ENCODE data around the gene LILRB2. TPM values are rescaled to one million over a fixed set of nuclear protein-coding genes. Genes with fewer than 3 reads are reported as not detected.
"Not testable (repeated sequence)": the region's sequence is repeated elsewhere in the genome, so short reads cannot be mapped to it uniquely, and the experiment has no call there.

LILRB2 gene
- total and polyA plus RNA-seq, 2 donors (not counting 3 experiments of a cell fraction or from before 2014, with no cell fraction given) = not detected

- intact Hi-C loops (cut with micrococcal nuclease) = no loop called here
- FAIRE-seq (no peak), DNase-seq (ENCODE audit: low read depth, low spot score) (no peak)
- no peak overlapping the region for H3K9ac ChIP-seq (replicated peaks; ENCODE audit: extremely low read depth, insufficient read depth, low read length)
- H3K4me3 ChIP-seq (replicated peaks in 1 of 3; ENCODE audit: insufficient read depth in 1 of 3, low read depth in 1 of 3, low read length in 3 of 3) = no peak overlapping the region
- no peaks in the 10 kb centered on the region for H3K9me1 ChIP-seq (replicated peaks; ENCODE audit: control insufficient read depth, extremely low read depth, insufficient read depth, low read length)
- H2AFZ ChIP-seq (ENCODE audit: low read depth, low read length) = no peak overlapping the region
- no peaks in the 10 kb centered on the region for H3K79me2 ChIP-seq (ENCODE audit: control insufficient read depth, insufficient read depth, low read length)
- no peak for TF ChIP-seq MAX (IDR thresholded peaks at IDR 0.05; ENCODE audit: insufficient read depth, insufficient read length)
- TF ChIP-seq GATA2 (IDR thresholded peaks at IDR 0.05; ENCODE audit: insufficient read depth, insufficient read length, low read depth, low read length) = no peak
- no peak for TF ChIP-seq POLR2A (IDR thresholded peaks at IDR 0.05; ENCODE audit: low read depth, low read length)
- TF ChIP-seq FOS (IDR thresholded peaks at IDR 0.05; ENCODE audit: borderline replicate concordance, insufficient read depth, low read length) = no peak
- no peak for TF ChIP-seq JUN (IDR thresholded peaks at IDR 0.05; ENCODE audit: borderline replicate concordance, insufficient read depth, insufficient read length, low read depth)
- no peak for TF ChIP-seq CTCF (IDR thresholded peaks at IDR 0.05; ENCODE audit: extremely low read depth in 1 of 2, insufficient read depth in 1 of 2, low read depth in 1 of 2, low read length in 2 of 2)
- no peak for TF ChIP-seq MYC (IDR thresholded peaks at IDR 0.05; ENCODE audit: low read depth, low read length)
- TF ChIP-seq EZH2 (IDR thresholded peaks at IDR 0.05; ENCODE audit: borderline replicate concordance, low read depth, low read length, severe bottlenecking) = no peak
- no peak for TF ChIP-seq POLR2AphosphoS5 (IDR thresholded peaks at IDR 0.05; ENCODE audit: insufficient read depth, low read depth, low read length)
- no peaks in the 10 kb centered on the region for H3K36me3 ChIP-seq (ENCODE audit: control insufficient read depth in 2 of 2, extremely low read depth in 1 of 2, insufficient read depth in 2 of 2, low read length in 2 of 2)
- H3K4me1 ChIP-seq (ENCODE audit: control insufficient read depth, extremely low read depth, insufficient read depth, low read length) = no peaks in the 10 kb centered on the region
- BruUV-seq (replicated peaks) = no TSS peak
- no peak overlapping the region for H3K4me2 ChIP-seq (ENCODE audit: insufficient read depth, low read length)
- CTCF ChIA-PET = no interaction called here
- no peak overlapping the region for H3K27ac ChIP-seq (ENCODE audit: insufficient read depth, low read depth, low read length)
- peaks cover 3 to 6% of the 10 kb centered on the region in 2 experiments for H3K27me3 ChIP-seq (ENCODE audit: control insufficient read depth in 2 of 2, insufficient read depth in 2 of 2, low read length in 2 of 2)
- POLR2A ChIA-PET = no interaction called here
- dilution Hi-C loops (cut with MboI; ENCODE audit: extremely low pct_ligation_motif_present, low sequenced_read_pairs) = no loop called here
- H4K20me1 ChIP-seq (replicated peaks; ENCODE audit: control insufficient read depth, extremely low read depth, insufficient read depth, low read length) = no peaks in the 10 kb centered on the region
- H3K9me3 ChIP-seq (replicated peaks; ENCODE audit: control insufficient read depth, insufficient read depth, low read length) = no peaks in the 10 kb centered on the region
Measured at GRCh38 chr19:54282686-54283470, 2.0 kb upstream of the LILRB2 start.

- H3K27me3 ChIP-seq (ENCODE audit: control insufficient read depth in 2 of 2, insufficient read depth in 2 of 2, low read length in 2 of 2); H3K27ac ChIP-seq (ENCODE audit: insufficient read depth, low read depth, low read length); H3K4me2 ChIP-seq (ENCODE audit: insufficient read depth, low read length); POLR2A ChIA-PET; H3K4me1 ChIP-seq (ENCODE audit: control insufficient read depth, extremely low read depth, insufficient read depth, low read length); H3K36me3 ChIP-seq (ENCODE audit: control insufficient read depth in 2 of 2, extremely low read depth in 1 of 2, insufficient read depth in 2 of 2, low read length in 2 of 2); H3K9me3 ChIP-seq (replicated peaks; ENCODE audit: control insufficient read depth, insufficient read depth, low read length); dilution Hi-C loops (cut with MboI; ENCODE audit: extremely low pct_ligation_motif_present, low sequenced_read_pairs); H2AFZ ChIP-seq (ENCODE audit: low read depth, low read length); FAIRE-seq; H4K20me1 ChIP-seq (replicated peaks; ENCODE audit: control insufficient read depth, extremely low read depth, insufficient read depth, low read length); H3K4me3 ChIP-seq (replicated peaks in 1 of 3; ENCODE audit: insufficient read depth in 1 of 3, low read depth in 1 of 3, low read length in 3 of 3); BruUV-seq (replicated peaks); intact Hi-C loops (cut with micrococcal nuclease); CTCF ChIA-PET; H3K9ac ChIP-seq (replicated peaks; ENCODE audit: extremely low read depth, insufficient read depth, low read length); H3K9me1 ChIP-seq (replicated peaks; ENCODE audit: control insufficient read depth, extremely low read depth, insufficient read depth, low read length); H3K79me2 ChIP-seq (ENCODE audit: control insufficient read depth, insufficient read depth, low read length); DNase-seq (ENCODE audit: low read depth, low spot score): not testable (repeated sequence)
Measured at GRCh38 chr19:54281729-54282075, 792 bp upstream of the LILRB2 start.

GRCh38 chr19:54280441-54280840, 469 bp downstream of the LILRB2 start:
- H3K27ac ChIP-seq (ENCODE audit: insufficient read depth, low read depth, low read length); H3K4me1 ChIP-seq (ENCODE audit: control insufficient read depth, extremely low read depth, insufficient read depth, low read length); H3K9me3 ChIP-seq (replicated peaks; ENCODE audit: control insufficient read depth, insufficient read depth, low read length); H3K9ac ChIP-seq (replicated peaks; ENCODE audit: extremely low read depth, insufficient read depth, low read length); H4K20me1 ChIP-seq (replicated peaks; ENCODE audit: control insufficient read depth, extremely low read depth, insufficient read depth, low read length); intact Hi-C loops (cut with micrococcal nuclease); H3K79me2 ChIP-seq (ENCODE audit: control insufficient read depth, insufficient read depth, low read length); H2AFZ ChIP-seq (ENCODE audit: low read depth, low read length); H3K27me3 ChIP-seq (ENCODE audit: control insufficient read depth in 2 of 2, insufficient read depth in 2 of 2, low read length in 2 of 2); H3K4me2 ChIP-seq (ENCODE audit: insufficient read depth, low read length); BruUV-seq (replicated peaks); DNase-seq (ENCODE audit: low read depth, low spot score); H3K36me3 ChIP-seq (ENCODE audit: control insufficient read depth in 2 of 2, extremely low read depth in 1 of 2, insufficient read depth in 2 of 2, low read length in 2 of 2); dilution Hi-C loops (cut with MboI; ENCODE audit: extremely low pct_ligation_motif_present, low sequenced_read_pairs); POLR2A ChIA-PET; CTCF ChIA-PET; FAIRE-seq; H3K9me1 ChIP-seq (replicated peaks; ENCODE audit: control insufficient read depth, extremely low read depth, insufficient read depth, low read length); H3K4me3 ChIP-seq (replicated peaks in 1 of 3; ENCODE audit: insufficient read depth in 1 of 3, low read depth in 1 of 3, low read length in 3 of 3): not testable (repeated sequence)

Data from endothelial cell of umbilical vein (primary cell).